Measurements from ENCODE around the gene CHST8. TPM values are rescaled to one million over a fixed set of nuclear protein-coding genes. Genes with fewer than 3 reads are reported as not detected.

CHST8 gene
- total and polyA plus RNA-seq, 8 donors = 0.23 to 25.5 TPM; not detected in 6

GRCh38 chr19:33821871-33822270 lies 200.1 kb downstream of the CHST8 start:
- Histone ChIP-seq H3K36me3 (no peaks in the 10 kb centered on the region), H3K4me1 (peaks cover 19 to 23% (median 22%) of the 10 kb centered on the region in 4 donors), H3K4me3 (no peak overlapping the region), H3K27ac (no peak overlapping the region), H3K9me3 (no peaks in the 10 kb centered on the region), H3K27me3 (peaks cover 0 to 5% (median 0%) of the 10 kb centered on the region in 3 donors)
- no peak for TF ChIP-seq EP300 (IDR thresholded peaks at IDR 0.05)
- no peak for TF ChIP-seq CTCF (IDR thresholded peaks at IDR 0.05)
- no peak for TF ChIP-seq POLR2AphosphoS5 (IDR thresholded peaks at IDR 0.05)
- TF ChIP-seq POLR2A (IDR thresholded peaks at IDR 0.05) = no peak
- 60 to 77% (median 67%) methylated on average over 2 of the region's 2 CpGs for WGBS, 5 donors
- no peak for DNase-seq
- intact Hi-C loops (cut with DNase I; ENCODE audit: low total_unique reads) = no loop called here

Other genes with a start within 250 kb of the CHST8 start
- gene CEBPG, start 248.2 kb upstream of the CHST8 start, total RNA-seq = 10 to 100 TPM in 4 of 5 donors, 1 to 10 TPM in 1; 4.7 to 40.9 (median 19.4) TPM
- gene CEBPG, start 248.2 kb upstream of the CHST8 start, polyA plus RNA-seq = 10 to 100 TPM; 13.8 to 29.9 (median 16.5) TPM
- 10 to 100 TPM in 4 of 5 donors, 1 to 10 TPM in 1; 8.8 to 99.4 (median 23.9) TPM for gene PEPD, start 100.2 kb upstream of the CHST8 start, total RNA-seq
- 10 to 100 TPM; 36.8 to 54.7 (median 49.3) TPM for gene PEPD, start 100.2 kb upstream of the CHST8 start, polyA plus RNA-seq
- gene KCTD15, start 174.9 kb downstream of the CHST8 start, total RNA-seq = 100 to 1,000 TPM in 1 of 5 donors, 10 to 100 TPM in 4; 16.5 to 172 (median 32.4) TPM
- gene KCTD15, start 174.9 kb downstream of the CHST8 start, polyA plus RNA-seq = 10 to 100 TPM; 14.1 to 28.8 (median 18.2) TPM